Spleen (tissue), 7 donors: ENCODE data around the gene CCSAP.

Experiments
- CTCF ChIP-seq, 11 experiments: fragments of 200-600 bp in 7 of 11; fragments of 450-650 bp in 4 of 11; sonication (generic) in 4 of 11; IDR thresholded peaks in 8 of 11; conservative IDR thresholded peaks in 3 of 11; 1 replicate in 7 of 11; 2 replicates in 4 of 11; pipeline versions ENCODE4 v1.4.0 to v1.8.0; 2016 to 2021; ENCODE audit warnings: antibody characterized with exemption in 11 of 11, inconsistent platforms in 4 of 11, mild to moderate bottlenecking in 1 of 11
- POLR2A ChIP-seq, 3 donors: fragments of 450-650 bp; IDR thresholded peaks; one replicate each; pipeline ENCODE4 v1.5.1; 2017; ENCODE audit warnings: antibody characterized with exemption in 3 of 3, mild to moderate bottlenecking in 1 of 3
- POLR2AphosphoS5 ChIP-seq, 3 donors: sonication (generic); formaldehyde crosslinking; IDR thresholded peaks; one replicate each; pipeline ENCODE4 v1.5.1; 2017; ENCODE audit warnings: antibody characterized with exemption in 3 of 3
- donor health status: DM: no; HTN: no; CAD: no; lungs with moderate emphysema.
- donor health status: DM: no; HTN: no; CAD: no.
- donor health status: DM: no; HTN: no; CAD: no.

- TF ChIP-seq CTCF (IDR thresholded peaks at IDR 0.05 in 8 of 11, conservative IDR thresholded peaks at IDR 0.05 in 3 of 11) (no peak), POLR2A (IDR thresholded peaks at IDR 0.05) (no peak), POLR2AphosphoS5 (IDR thresholded peaks at IDR 0.05) (no peak)
These were observed 40.1 kb downstream of the CCSAP start for GRCh38 chr1:229302740-229303139.
